CD14-positive monocyte (primary cell): ENCODE data around the gene PSMG3. TPM values are rescaled to one million over a fixed set of nuclear protein-coding genes. Genes with fewer than 3 reads are reported as not detected.

Experiments
- DNase-seq, 3 donors: peaks; one replicate each; pipeline ENCODE4 v3.0.0-alpha.2; 2011 to 2022
- H2AFZ ChIP-seq: 2 replicates; pipeline ENCODE4 v1.6.0; 2012; ENCODE audit warnings: mild to moderate bottlenecking, low read depth, low read length, inconsistent platforms; ENCODE audit not compliant: insufficient read depth, poor library complexity, severe bottlenecking
- H3K27ac ChIP-seq, 2 donors: 1 replicate in 1 of 2; 2 replicates in 1 of 2; pipeline ENCODE4 v1.5.1; 2012 to 2013; ENCODE audit warnings: low read length in 2 of 2, control low read depth in 1 of 2, inconsistent platforms in 1 of 2, low read depth in 1 of 2, mild to moderate bottlenecking in 1 of 2
- H3K27me3 ChIP-seq, 2 donors: one replicate each; pipeline versions ENCODE4 v1.6.0 to v1.6.1; 2011 to 2013; ENCODE audit warnings: low read length in 2 of 2; ENCODE audit not compliant: control insufficient read depth in 2 of 2, insufficient read depth in 2 of 2
- H3K36me3 ChIP-seq, 2 donors: replicated peaks in 1 of 2; 1 replicate in 1 of 2; 2 replicates in 1 of 2; pipeline versions ENCODE4 v1.5.1 to v1.6.1; 2012 to 2013; ENCODE audit warnings: low read length in 2 of 2, control low read depth in 1 of 2, inconsistent platforms in 1 of 2, mild to moderate bottlenecking in 1 of 2; ENCODE audit not compliant: insufficient read depth in 2 of 2, control insufficient read depth in 1 of 2
- H3K4me1 ChIP-seq, 2 donors: 1 replicate in 1 of 2; 2 replicates in 1 of 2; pipeline versions ENCODE4 v1.5.1 to v1.6.1; 2012 to 2013; ENCODE audit warnings: low read length in 2 of 2, control low read depth in 1 of 2, inconsistent platforms in 1 of 2, mild to moderate bottlenecking in 1 of 2, moderate library complexity in 1 of 2; ENCODE audit not compliant: insufficient read depth in 2 of 2, control insufficient read depth in 1 of 2
- H3K4me2 ChIP-seq: replicated peaks from 2 replicates; pipeline ENCODE3; 2012; ENCODE audit warnings: low read length, moderate library complexity, mild to moderate bottlenecking; ENCODE audit not compliant: poor library complexity, severe bottlenecking; ENCODE audit errors: extremely low read depth
- H3K4me3 ChIP-seq, 3 experiments: fragments of 200-600 bp in 1 of 3; sonication (generic) in 1 of 3; replicated peaks in 1 of 3; 1 replicate in 2 of 3; 2 replicates in 1 of 3; pipeline ENCODE4 v1.5.1; 2011 to 2013; ENCODE audit warnings: low read length in 3 of 3, mild to moderate bottlenecking in 3 of 3, control low read depth in 2 of 3, low read depth in 2 of 3, inconsistent platforms in 1 of 3, moderate library complexity in 1 of 3
- H3K79me2 ChIP-seq: 2 replicates; pipeline ENCODE4 v1.6.0; 2012; ENCODE audit warnings: mild to moderate bottlenecking, control low read depth, inconsistent platforms, low read length, moderate library complexity; ENCODE audit not compliant: insufficient read depth
- H3K9ac ChIP-seq: 2 replicates; pipeline ENCODE4 v1.6.0; 2017; ENCODE audit warnings: low read length, mild to moderate bottlenecking; ENCODE audit not compliant: insufficient read depth, poor library complexity, severe bottlenecking
- H3K9me3 ChIP-seq, 2 donors: replicated peaks in 1 of 2; 1 replicate in 1 of 2; 2 replicates in 1 of 2; pipeline versions ENCODE4 v1.5.1 to v1.6.1; 2012 to 2013; ENCODE audit warnings: low read length in 2 of 2, control low read depth in 1 of 2; ENCODE audit not compliant: control insufficient read depth in 1 of 2, insufficient read depth in 1 of 2
- H4K20me1 ChIP-seq: 2 replicates; pipeline ENCODE4 v1.6.0; 2012; ENCODE audit warnings: mild to moderate bottlenecking, low read length, control low read depth, moderate library complexity; ENCODE audit not compliant: insufficient read depth
- H3K27ac Mint-ChIP-seq, 7 donors: one replicate each; pipeline ENCODE4 v1.8.0; 2020; ENCODE audit warnings: mild to moderate bottlenecking in 7 of 7, mixed read lengths in 7 of 7, moderate library complexity in 6 of 7, inconsistent platforms in 2 of 7
- H3K27me3 Mint-ChIP-seq, 3 donors: one replicate each; pipeline ENCODE4 v1.8.0; 2021 to 2022; ENCODE audit warnings: low read depth in 3 of 3, mild to moderate bottlenecking in 3 of 3, mixed read lengths in 3 of 3, moderate library complexity in 3 of 3, inconsistent platforms in 1 of 3
- H3K36me3 Mint-ChIP-seq, 2 donors: one replicate each; pipeline ENCODE4 v1.8.0; 2020; ENCODE audit warnings: mixed read lengths in 2 of 2, inconsistent platforms in 1 of 2, mild to moderate bottlenecking in 1 of 2
- H3K4me1 Mint-ChIP-seq: one replicate; pipeline ENCODE4 v1.8.0; 2020; ENCODE audit warnings: mild to moderate bottlenecking, mixed read lengths
- H3K4me3 Mint-ChIP-seq, 2 donors: one replicate each; pipeline ENCODE4 v1.8.0; 2020; ENCODE audit warnings: mild to moderate bottlenecking in 2 of 2, mixed read lengths in 2 of 2, moderate library complexity in 1 of 2
- H3K9me3 Mint-ChIP-seq, 7 donors: one replicate each; pipeline ENCODE4 v1.8.0; 2020 to 2022; ENCODE audit warnings: mixed read lengths in 7 of 7, mild to moderate bottlenecking in 6 of 7, moderate library complexity in 6 of 7, inconsistent platforms in 2 of 7
- CTCF ChIP-seq: fragments of 200-600 bp; IDR thresholded peaks from one replicate; pipeline ENCODE4 v1.8.0; 2022; ENCODE audit warnings: antibody characterized with exemption, mild to moderate bottlenecking
- WGBS: methylation state at CpG from one replicate; pipeline ENCODE4 v1.1.5; 2013; ENCODE audit warnings: missing lambda C conversion rate; ENCODE audit not compliant: insufficient coverage; 5-methylcytosine and 5-hydroxymethylcytosine counted together
- intact Hi-C, 2 donors: fragments of 100-400 bp; cut with micrococcal nuclease; formaldehyde crosslinking; loops; one replicate each; pipeline versions ENCODE4 v1.15.0 to v1.15.1; 2023
- polyA plus RNA-seq, 3 donors: library from polyadenylated mRNA; depleted of rRNA in 1 of 3; unstranded in 2 of 3; stranded (reverse) in 1 of 3; fragments of 300-500 nt in 2 of 3; fragments of >200 nt in 1 of 3; fragmentation: Illumina TruSeq in 2 of 3; gene quantifications; 1 replicate in 2 of 3; 2 replicates in 1 of 3; pipeline ENCODE4 v1.2.3, GENCODE V29; 2012 to 2021

PSMG3 gene
- polyA plus RNA-seq, 3 donors = 32.6 to 38.8 (median 34.5) TPM

- Histone ChIP-seq H4K20me1 (no peaks in the 10 kb centered on the region), H3K9me3 (no peaks in the 10 kb centered on the region), H3K27ac (no peak overlapping the region), H3K27me3 (no peaks in the 10 kb centered on the region), H3K4me3 (no peak overlapping the region), H3K36me3 (no peaks in the 10 kb centered on the region), H2AFZ (no peak overlapping the region), H3K4me1 (peaks cover 6 to 17% of the 10 kb centered on the region in 2 donors), H3K9ac (no peak overlapping the region), H3K4me2 (no peak overlapping the region), H3K79me2 (no peaks in the 10 kb centered on the region)
- DNase-seq = no peak
- peaks cover 0 to 15% (median 6%) of the 10 kb centered on the region in 7 donors for H3K9me3 Mint-ChIP-seq
- H3K4me1 Mint-ChIP-seq = peaks cover 16% of the 10 kb centered on the region
- intact Hi-C loops = no loop called here
- H3K36me3 Mint-ChIP-seq = no peaks in the 10 kb centered on the region
- H3K27ac Mint-ChIP-seq = no peak overlapping the region
- 92% methylated on average over 16 of the region's 17 CpGs for WGBS
- TF ChIP-seq CTCF = no peak
- H3K27me3 Mint-ChIP-seq = peaks cover 0 to 3% (median 0%) of the 10 kb centered on the region in 3 donors
- H3K4me3 Mint-ChIP-seq = no peak overlapping the region
These were observed 46.0 kb downstream of the PSMG3 start for GRCh38 chr7:1523844-1524243.

GRCh38 chr7:1523208-1523607, 46.6 kb downstream of the PSMG3 start:
- no peaks in the 10 kb centered on the region for H3K27me3 ChIP-seq
- H3K4me3 Mint-ChIP-seq = no peak overlapping the region
- peaks cover 0 to 21% (median 7%) of the 10 kb centered on the region in 7 donors for H3K9me3 Mint-ChIP-seq
- no peak for DNase-seq
- H3K27me3 Mint-ChIP-seq = peaks cover 0 to 3% (median 0%) of the 10 kb centered on the region in 3 donors
- no peaks in the 10 kb centered on the region for H3K9me3 ChIP-seq
- H3K36me3 Mint-ChIP-seq = no peaks in the 10 kb centered on the region
- no peaks in the 10 kb centered on the region for H3K79me2 ChIP-seq
- 65% methylated on average over 13 of the region's 13 CpGs for WGBS
- H3K4me3 ChIP-seq = no peak overlapping the region
- no peaks in the 10 kb centered on the region for H3K36me3 ChIP-seq
- TF ChIP-seq CTCF = no peak
- peaks cover 6 to 17% of the 10 kb centered on the region in 2 donors for H3K4me1 ChIP-seq
- H3K9ac ChIP-seq = no peak overlapping the region
- no peak overlapping the region for H3K27ac ChIP-seq
- no peaks in the 10 kb centered on the region for H4K20me1 ChIP-seq
- no peak overlapping the region for H2AFZ ChIP-seq
- no peak overlapping the region for H3K4me2 ChIP-seq
- no peak overlapping the region for H3K27ac Mint-ChIP-seq
- intact Hi-C loops = no loop called here
- H3K4me1 Mint-ChIP-seq = peaks cover 16% of the 10 kb centered on the region
